ENCODE data around the gene ECE1. TPM values are rescaled to one million over a fixed set of nuclear protein-coding genes. Genes with fewer than 3 reads are reported as not detected.

ECE1 gene
- total and polyA plus RNA-seq, 9 of the 15 experiments (the other 6 are each of a cell fraction or from before 2014, with no cell fraction given): 0.56 to 34.8 (median 11.0) TPM

GRCh38 chr1:21324368-21325141 is 34.3 kb upstream of the ECE1 start (continued):
- no peak for TF ChIP-seq SRSF1 (IDR thresholded peaks at IDR 0.05; ENCODE audit: low read depth, low read length)
- TF ChIP-seq HDAC1 (IDR thresholded peaks at IDR 0.05): 0 out of 4 replicates have a peak, but pooled peaks of 1 of the 2 experiments have one; percentile 30
- TF ChIP-seq VEZF1 (CRISPR knock-in tag; IDR thresholded peaks at IDR 0.05): peak; percentile 81
- TF ChIP-seq EHMT2 (IDR thresholded peaks at IDR 0.05): no peak
- no peak for TF ChIP-seq DACH1 (IDR thresholded peaks at IDR 0.05; ENCODE audit: partially characterized antibody)
- no peak for TF ChIP-seq POU5F1 (IDR thresholded peaks at IDR 0.05; ENCODE audit: borderline replicate concordance, low read depth, low read length, partially characterized antibody)
- TF ChIP-seq ZNF384 (IDR thresholded peaks at IDR 0.05; ENCODE audit: low read depth, low read length): peak; percentile 22; the same call in 1 of the 2 replicates
- TF ChIP-seq, protein P1, sequence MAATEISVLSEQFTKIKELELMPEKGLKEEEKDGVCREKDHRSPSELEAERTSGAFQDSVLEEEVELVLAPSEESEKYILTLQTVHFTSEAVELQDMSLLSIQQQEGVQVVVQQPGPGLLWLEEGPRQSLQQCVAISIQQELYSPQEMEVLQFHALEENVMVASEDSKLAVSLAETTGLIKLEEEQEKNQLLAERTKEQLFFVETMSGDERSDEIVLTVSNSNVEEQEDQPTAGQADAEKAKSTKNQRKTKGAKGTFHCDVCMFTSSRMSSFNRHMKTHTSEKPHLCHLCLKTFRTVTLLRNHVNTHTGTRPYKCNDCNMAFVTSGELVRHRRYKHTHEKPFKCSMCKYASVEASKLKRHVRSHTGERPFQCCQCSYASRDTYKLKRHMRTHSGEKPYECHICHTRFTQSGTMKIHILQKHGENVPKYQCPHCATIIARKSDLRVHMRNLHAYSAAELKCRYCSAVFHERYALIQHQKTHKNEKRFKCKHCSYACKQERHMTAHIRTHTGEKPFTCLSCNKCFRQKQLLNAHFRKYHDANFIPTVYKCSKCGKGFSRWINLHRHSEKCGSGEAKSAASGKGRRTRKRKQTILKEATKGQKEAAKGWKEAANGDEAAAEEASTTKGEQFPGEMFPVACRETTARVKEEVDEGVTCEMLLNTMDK (IDR thresholded peaks at IDR 0.05; ENCODE audit: borderline replicate concordance, insufficient read depth, low read depth, low read length, poor library complexity, severe bottlenecking): no peak
- TF ChIP-seq ZNF197 (CRISPR knock-in tag; IDR thresholded peaks at IDR 0.05; ENCODE audit: low read depth): no peak
- TF ChIP-seq, protein P2, sequence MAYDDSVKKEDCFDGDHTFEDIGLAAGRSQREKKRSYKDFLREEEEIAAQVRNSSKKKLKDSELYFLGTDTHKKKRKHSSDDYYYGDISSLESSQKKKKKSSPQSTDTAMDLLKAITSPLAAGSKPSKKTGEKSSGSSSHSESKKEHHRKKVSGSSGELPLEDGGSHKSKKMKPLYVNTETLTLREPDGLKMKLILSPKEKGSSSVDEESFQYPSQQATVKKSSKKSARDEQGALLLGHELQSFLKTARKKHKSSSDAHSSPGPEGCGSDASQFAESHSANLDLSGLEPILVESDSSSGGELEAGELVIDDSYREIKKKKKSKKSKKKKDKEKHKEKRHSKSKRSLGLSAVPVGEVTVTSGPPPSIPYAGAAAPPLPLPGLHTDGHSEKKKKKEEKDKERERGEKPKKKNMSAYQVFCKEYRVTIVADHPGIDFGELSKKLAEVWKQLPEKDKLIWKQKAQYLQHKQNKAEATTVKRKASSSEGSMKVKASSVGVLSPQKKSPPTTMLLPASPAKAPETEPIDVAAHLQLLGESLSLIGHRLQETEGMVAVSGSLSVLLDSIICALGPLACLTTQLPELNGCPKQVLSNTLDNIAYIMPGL (CRISPR knock-in tag; IDR thresholded peaks at IDR 0.05): no peak
- TF ChIP-seq NFIX (CRISPR knock-in tag; IDR thresholded peaks at IDR 0.05; ENCODE audit: low read depth): no peak
- peak; percentile 51; the same call in 1 of the 2 replicates for TF ChIP-seq SP1 (CRISPR knock-in tag; IDR thresholded peaks at IDR 0.05)
- TF ChIP-seq CBFA2T2 (conservative IDR thresholded peaks at IDR 0.05): peak; percentile 46; the same call in 1 of the 2 replicates
- no peak for TF ChIP-seq ZNF280A (IDR thresholded peaks at IDR 0.05; ENCODE audit: low read depth, partially characterized antibody)
- TF ChIP-seq ARID1B (IDR thresholded peaks at IDR 0.05): peak; percentile 79
- no peak for TF ChIP-seq PATZ1 (CRISPR knock-in tag; IDR thresholded peaks at IDR 0.05; ENCODE audit: borderline replicate concordance)
- TF ChIP-seq CHD4 (IDR thresholded peaks at IDR 0.05; ENCODE audit: insufficient read depth, insufficient replicate concordance, low read depth, low read length, poor library complexity, severe bottlenecking): no peak
